PC-3 (cell line): ENCODE results near the gene TXNIP.

ENCODE experiments used
- CTCF ChIP-seq: fragments of 300-600 bp; sonication (generic); conservative IDR thresholded peaks from 2 replicates; pipeline ENCODE4 v1.5.1; 2017; ENCODE audit warnings: antibody characterized with exemption, low read depth, mild to moderate bottlenecking, low read length
- EZH2 ChIP-seq: fragments of 300-600 bp; sonication (generic); IDR thresholded peaks from one replicate; pipeline ENCODE4 v1.6.1; 2017; ENCODE audit warnings: antibody characterized with exemption, mild to moderate bottlenecking, low read length; ENCODE audit not compliant: unreplicated experiment
- EZH2phosphoT487 ChIP-seq: fragments of 300-600 bp; sonication (generic); IDR thresholded peaks from 2 replicates; pipeline ENCODE4 v1.6.1; 2018; ENCODE audit warnings: mild to moderate bottlenecking, antibody characterized with exemption, low read length, borderline replicate concordance

GRCh38 chr1:146036965-146037646 is 40.7 kb upstream of the TXNIP start:
- TF ChIP-seq CTCF (no peak), EZH2 (no peak), EZH2phosphoT487 (no peak)
